ENCODE data around the gene STEAP2. TPM values are rescaled to one million over a fixed set of nuclear protein-coding genes. Genes with fewer than 3 reads are reported as not detected.

The STEAP2 gene
- total RNA-seq, 1 experiment from 2014 or later = 10.1 TPM

DNA sequence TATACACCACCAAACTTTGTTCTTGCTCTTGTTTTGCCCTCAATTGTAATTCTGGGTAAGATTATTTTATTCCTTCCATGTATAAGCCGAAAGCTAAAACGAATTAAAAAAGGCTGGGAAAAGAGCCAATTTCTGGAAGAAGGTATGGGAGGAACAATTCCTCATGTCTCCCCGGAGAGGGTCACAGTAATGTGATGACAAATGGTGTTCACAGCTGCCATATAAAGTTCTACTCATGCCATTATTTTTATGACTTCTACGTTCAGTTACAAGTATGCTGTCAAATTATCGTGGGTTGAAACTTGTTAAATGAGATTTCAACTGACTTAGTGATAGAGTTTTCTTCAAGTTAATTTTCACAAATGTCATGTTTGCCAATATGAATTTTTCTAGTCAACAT lies 20.9 kb downstream of the STEAP2 start:
- H2AFZ ChIP-seq = no peak overlapping the region
- no peaks in the 10 kb centered on the region for H3K79me2 ChIP-seq (ENCODE audit: low read depth)
- intact Hi-C loops (cut with micrococcal nuclease; ENCODE audit: unreplicated experiment) = no loop called here
- TF ChIP-seq EZH2 (IDR thresholded peaks at IDR 0.05; ENCODE audit: low read depth) (no peak), CTCF (conservative IDR thresholded peaks at IDR 0.05) (no peak)
- no peaks in the 10 kb centered on the region for H3K36me3 ChIP-seq (ENCODE audit: low read depth)
- ChIA-PET POLR2A (ENCODE audit: unreplicated experiment) (interaction anchor here (0.7 kb wide), 1 partner anchor 22 kb away, joined by 4 read pairs; no protein-coding TSS in a partner anchor), CTCF (no interaction called here)
- BruUV-seq (replicated peaks) = no TSS peak
- no peaks in the 10 kb centered on the region for H3K9me3 ChIP-seq (ENCODE audit: insufficient read depth, low read depth)
- no peaks in the 10 kb centered on the region for H3K27me3 ChIP-seq (ENCODE audit: insufficient read depth, low read depth)
- no peaks in the 10 kb centered on the region for H3K4me1 ChIP-seq (replicated peaks; ENCODE audit: insufficient read depth)
- H4K20me1 ChIP-seq (ENCODE audit: insufficient read depth) = no peaks in the 10 kb centered on the region
- H3K4me2 ChIP-seq = no peak overlapping the region
- no peak overlapping the region for H3K27ac ChIP-seq
- no peak overlapping the region for H3K4me3 ChIP-seq
- no peaks in the 10 kb centered on the region for H3K9me2 ChIP-seq (ENCODE audit: insufficient read depth)
- H3F3A ChIP-seq (ENCODE audit: insufficient read depth, low read depth) = no peaks in the 10 kb centered on the region
- no peak for DNase-seq

- no peaks in the 10 kb centered on the region for H4K20me1 ChIP-seq (ENCODE audit: insufficient read depth)
- H2AFZ ChIP-seq = no peak overlapping the region
- ChIA-PET POLR2A (ENCODE audit: unreplicated experiment) (no interaction called here), CTCF (no interaction called here)
- no peak overlapping the region for H3K4me3 ChIP-seq
- intact Hi-C loops (cut with micrococcal nuclease; ENCODE audit: unreplicated experiment) = no loop called here
- no peaks in the 10 kb centered on the region for H3K9me3 ChIP-seq (ENCODE audit: insufficient read depth, low read depth)
- no peaks in the 10 kb centered on the region for H3K79me2 ChIP-seq (ENCODE audit: low read depth)
- BruUV-seq (replicated peaks) = no TSS peak
- TF ChIP-seq EZH2 (IDR thresholded peaks at IDR 0.05; ENCODE audit: low read depth) (no peak), CTCF (conservative IDR thresholded peaks at IDR 0.05) (no peak)
- H3K4me2 ChIP-seq = no peak overlapping the region
- no peaks in the 10 kb centered on the region for H3K36me3 ChIP-seq (ENCODE audit: low read depth)
- no peaks in the 10 kb centered on the region for H3K27me3 ChIP-seq (ENCODE audit: insufficient read depth, low read depth)
- no peak overlapping the region for H3K27ac ChIP-seq
- no peaks in the 10 kb centered on the region for H3K4me1 ChIP-seq (replicated peaks; ENCODE audit: insufficient read depth)
- no peaks in the 10 kb centered on the region for H3K9me2 ChIP-seq (ENCODE audit: insufficient read depth)
- no peaks in the 10 kb centered on the region for H3F3A ChIP-seq (ENCODE audit: insufficient read depth, low read depth)
- no peak for DNase-seq
Observed at GRCh38 chr7:90233569-90233968, 22.0 kb downstream of the STEAP2 start.

DNA sequence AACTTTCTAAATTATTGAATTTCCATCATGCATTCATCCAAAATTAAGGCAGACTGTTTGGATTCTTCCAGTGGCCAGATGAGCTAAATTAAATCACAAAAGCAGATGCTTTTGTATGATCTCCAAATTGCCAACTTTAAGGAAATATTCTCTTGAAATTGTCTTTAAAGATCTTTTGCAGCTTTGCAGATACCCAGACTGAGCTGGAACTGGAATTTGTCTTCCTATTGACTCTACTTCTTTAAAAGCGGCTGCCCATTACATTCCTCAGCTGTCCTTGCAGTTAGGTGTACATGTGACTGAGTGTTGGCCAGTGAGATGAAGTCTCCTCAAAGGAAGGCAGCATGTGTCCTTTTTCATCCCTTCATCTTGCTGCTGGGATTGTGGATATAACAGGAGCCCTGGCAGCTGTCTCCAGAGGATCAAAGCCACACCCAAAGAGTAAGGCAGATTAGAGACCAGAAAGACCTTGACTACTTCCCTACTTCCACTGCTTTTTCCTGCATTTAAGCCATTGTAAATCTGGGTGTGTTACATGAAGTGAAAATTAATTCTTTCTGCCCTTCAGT lies 25.3 kb downstream of the STEAP2 start:
- CTCF ChIA-PET = no interaction called here

More for the DNA sequence above, 25.3 kb downstream of the STEAP2 start:
- H3K4me2 ChIP-seq = no peak overlapping the region
- no peaks in the 10 kb centered on the region for H3K9me2 ChIP-seq (ENCODE audit: insufficient read depth)
- no peak for TF ChIP-seq EZH2 (IDR thresholded peaks at IDR 0.05; ENCODE audit: low read depth)
- no peak for TF ChIP-seq CTCF (conservative IDR thresholded peaks at IDR 0.05)
- no peak overlapping the region for H3K4me3 ChIP-seq
- no peak overlapping the region for H2AFZ ChIP-seq
- H4K20me1 ChIP-seq (ENCODE audit: insufficient read depth) = no peaks in the 10 kb centered on the region
- no TSS peak for BruUV-seq (replicated peaks)
- DNase-seq = no peak
- POLR2A ChIA-PET (ENCODE audit: unreplicated experiment) = no interaction called here
- H3K9me3 ChIP-seq (ENCODE audit: insufficient read depth, low read depth) = no peaks in the 10 kb centered on the region
- H3F3A ChIP-seq (ENCODE audit: insufficient read depth, low read depth) = no peaks in the 10 kb centered on the region
- no peaks in the 10 kb centered on the region for H3K27me3 ChIP-seq (ENCODE audit: insufficient read depth, low read depth)
- H3K79me2 ChIP-seq (ENCODE audit: low read depth) = no peaks in the 10 kb centered on the region
- no peaks in the 10 kb centered on the region for H3K36me3 ChIP-seq (ENCODE audit: low read depth)
- H3K4me1 ChIP-seq (replicated peaks; ENCODE audit: insufficient read depth) = no peaks in the 10 kb centered on the region
- H3K27ac ChIP-seq = no peak overlapping the region
- intact Hi-C loops (cut with micrococcal nuclease; ENCODE audit: unreplicated experiment) = no loop called here

Data from PC-9 (cell line).